Fibroblast of the conjunctiva (primary cell): Measurements from ENCODE around the gene PHF3.
"Not testable (repeated sequence)": the region's sequence is repeated elsewhere in the genome, so short reads cannot be mapped to it uniquely, and the experiment has no call there.

Experiments
- DNase-seq: peaks from one replicate; pipeline ENCODE4 v3.0.0-alpha.2; 2010; ENCODE audit warnings: low read depth

PHF3 gene

DNA sequence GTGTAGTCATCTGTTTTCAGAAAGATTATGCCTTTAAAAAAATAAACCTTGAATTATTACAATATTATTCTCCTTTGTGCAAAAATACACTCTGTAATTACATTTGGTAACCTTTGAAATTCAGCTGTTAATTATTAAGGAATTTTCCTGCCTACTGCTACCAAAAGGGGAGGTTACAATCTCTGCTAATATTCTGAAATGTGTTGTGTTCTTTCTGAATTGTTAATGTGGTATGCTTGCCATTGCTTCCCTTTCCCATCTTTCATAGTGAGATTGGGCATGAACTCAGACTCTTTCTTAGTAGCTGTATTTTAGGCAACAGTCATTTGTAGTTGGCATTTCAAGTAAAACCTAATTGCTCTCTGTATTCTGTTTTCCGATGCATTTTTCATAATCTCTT lies 73.0 kb downstream of the PHF3 start:
- DNase-seq = no peak

DNA sequence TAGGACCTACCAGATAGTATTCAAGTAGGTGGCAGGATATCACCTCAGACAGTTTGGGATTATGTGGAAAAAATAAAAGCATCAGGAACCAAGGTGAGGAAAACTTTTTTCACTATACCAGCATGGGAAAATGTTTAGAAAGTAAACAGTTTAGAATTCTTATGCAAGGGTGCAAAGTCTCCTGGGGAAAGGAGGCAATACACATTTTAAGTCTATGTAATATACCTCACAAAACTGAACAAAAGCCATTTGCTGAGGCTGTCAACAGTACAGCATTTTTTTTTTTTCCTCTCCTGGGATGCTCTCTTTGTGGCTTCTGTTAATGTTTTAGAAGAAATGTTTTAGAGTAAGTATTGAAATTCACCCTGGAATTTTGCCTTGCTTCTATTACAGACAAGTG lies 73.5 kb downstream of the PHF3 start:
- DNase-seq = no peak

GRCh38 chr6:63713332-63713731 lies 77.7 kb downstream of the PHF3 start:
- no peak for DNase-seq

DNA sequence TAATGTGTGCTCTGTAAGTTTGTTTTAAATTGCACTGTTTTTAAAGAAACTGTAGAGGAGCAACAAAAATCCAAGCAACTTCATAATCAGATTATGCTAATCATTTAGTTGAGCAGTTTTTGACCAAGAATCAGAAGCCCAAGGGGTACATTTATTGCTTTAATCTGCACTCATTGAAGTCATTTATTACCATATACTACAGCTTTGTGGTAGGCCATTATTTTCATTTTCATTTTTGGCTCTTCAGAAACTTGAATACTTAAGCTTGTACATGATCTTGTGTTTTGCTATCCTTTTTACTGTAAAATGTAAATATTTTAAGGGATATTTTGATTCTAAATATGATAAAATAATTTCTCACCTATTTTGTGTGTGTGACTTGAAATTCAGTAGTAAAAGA lies 78.5 kb downstream of the PHF3 start:
- no peak for DNase-seq

GRCh38 chr6:63716169-63716568 lies 80.6 kb downstream of the PHF3 start:
- no peak for DNase-seq

DNA sequence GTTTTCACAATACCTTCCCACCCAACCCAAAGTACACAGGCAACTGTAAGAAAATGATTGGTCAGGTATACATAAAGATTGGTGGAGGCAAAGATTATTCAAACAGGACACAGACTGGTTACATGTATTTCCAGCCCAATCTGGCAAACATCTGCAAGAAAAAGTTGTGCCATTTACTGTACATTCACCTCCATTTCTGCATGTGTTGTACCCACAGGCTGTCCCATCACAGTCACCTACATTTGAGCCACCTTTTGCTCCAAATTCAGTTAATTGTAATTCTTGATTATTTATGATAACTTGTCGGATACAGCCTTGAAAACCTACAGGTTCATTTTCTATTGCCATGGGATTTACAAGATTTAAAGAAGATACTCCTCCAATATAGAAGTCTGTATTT lies 85.6 kb downstream of the PHF3 start:
- DNase-seq = no peak

GRCh38 chr6:63724721-63725120 lies 89.1 kb downstream of the PHF3 start:
- no peak for DNase-seq

DNA sequence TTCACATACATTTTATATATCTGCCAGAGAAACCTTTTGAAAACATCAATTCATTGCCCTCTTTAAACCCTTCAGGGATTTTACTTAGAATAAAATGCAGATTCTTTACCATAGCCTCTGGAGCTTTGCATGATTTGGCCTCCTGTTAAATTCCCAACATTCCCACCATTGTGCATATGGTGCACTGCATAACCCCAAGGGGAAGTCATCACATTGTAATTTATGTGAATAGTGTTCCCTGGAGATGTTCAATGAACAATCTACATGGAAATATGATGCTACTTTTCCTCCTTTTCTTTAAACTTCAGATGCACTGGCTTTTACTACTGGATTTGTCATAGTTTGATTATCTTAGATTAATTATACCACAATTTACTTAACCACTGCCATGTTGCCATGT lies 94.7 kb downstream of the PHF3 start:
- no peak for DNase-seq

DNA sequence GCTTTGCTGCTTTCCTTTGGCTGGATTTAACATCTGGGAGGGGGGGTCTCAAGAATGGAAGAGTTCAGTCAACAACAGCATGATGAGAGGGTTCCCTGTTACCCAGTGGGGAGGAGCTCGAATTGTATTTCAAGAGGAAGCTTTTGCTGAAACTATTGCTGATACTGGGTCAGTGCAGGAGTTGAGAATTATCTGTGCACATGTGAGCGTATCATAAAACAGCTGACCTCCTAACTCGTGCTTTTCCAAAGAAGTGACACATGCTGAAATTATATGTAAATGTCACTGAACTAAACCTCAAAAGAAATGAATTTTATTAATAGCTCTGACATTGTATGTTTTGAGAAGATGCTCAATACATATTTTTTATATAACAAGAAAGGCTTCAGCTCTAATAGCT lies 96.3 kb downstream of the PHF3 start:
- no peak for DNase-seq

- no peak for DNase-seq
Observed at GRCh38 chr6:63732336-63732735, 96.7 kb downstream of the PHF3 start.

- no peak for DNase-seq
Observed at GRCh38 chr6:63734923-63735322, 99.3 kb downstream of the PHF3 start.

DNA sequence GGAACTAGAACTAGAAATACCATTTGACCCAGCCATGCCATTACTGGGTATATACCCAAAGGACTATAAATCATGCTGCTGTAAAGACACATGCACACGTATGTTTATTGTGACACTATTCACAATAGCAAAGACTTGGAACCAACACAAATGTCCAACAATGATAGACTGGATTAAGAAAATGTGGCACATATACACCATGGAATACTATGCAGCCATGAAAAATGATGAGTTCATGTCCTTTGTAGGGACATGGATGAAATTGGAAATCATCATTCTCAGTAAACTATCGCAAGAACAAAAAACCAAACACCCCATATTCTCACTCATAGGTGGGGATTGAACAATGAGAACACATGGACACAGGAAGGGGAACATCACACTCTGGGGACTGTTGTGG lies 102.6 kb downstream of the PHF3 start:
- DNase-seq = not testable (repeated sequence)

- no peak for DNase-seq
Observed at GRCh38 chr6:63739094-63739687, 103.6 kb downstream of the PHF3 start.

- peak; percentile 36 for DNase-seq
Observed at GRCh38 chr6:63740709-63741108, 105.1 kb downstream of the PHF3 start.

DNA sequence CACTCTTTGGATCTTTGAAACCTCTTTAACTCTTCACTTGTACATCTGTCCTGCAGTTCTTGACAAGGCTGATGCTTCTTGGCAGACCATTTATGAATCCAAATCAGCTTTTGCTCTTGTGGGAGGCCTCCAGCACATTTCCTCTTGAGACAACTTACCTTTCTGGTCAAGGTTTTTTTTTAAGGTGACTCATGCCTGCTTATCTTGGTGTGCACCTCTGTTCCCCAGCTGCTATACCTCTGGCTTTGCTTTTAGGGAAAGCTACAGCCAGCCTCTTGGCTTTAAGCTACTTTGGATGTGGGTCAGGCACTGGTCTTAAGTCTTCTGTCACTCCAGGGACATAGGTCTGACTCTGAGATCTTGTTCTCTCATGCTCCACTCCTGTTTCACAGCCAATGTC lies 106.5 kb downstream of the PHF3 start:
- DNase-seq = no peak

DNA sequence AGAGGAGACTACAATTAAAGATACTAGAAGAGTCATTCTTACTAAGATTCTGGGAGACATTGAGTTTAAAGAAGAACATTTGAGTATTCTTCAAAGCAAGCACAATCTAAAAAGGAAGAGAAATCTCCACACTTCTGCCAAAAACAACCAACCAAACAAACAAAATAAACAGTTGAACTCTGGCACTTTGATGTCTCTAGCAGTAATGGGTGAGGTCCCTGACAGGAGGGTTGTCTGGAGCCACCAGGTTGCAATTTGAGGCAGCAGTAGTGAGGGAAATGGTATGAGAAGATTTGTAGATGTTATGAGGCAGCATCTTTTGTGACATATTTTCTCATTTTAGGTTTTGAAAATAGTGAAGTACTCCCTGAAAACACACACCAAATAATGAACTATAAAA lies 108.1 kb downstream of the PHF3 start:
- no peak for DNase-seq

DNA sequence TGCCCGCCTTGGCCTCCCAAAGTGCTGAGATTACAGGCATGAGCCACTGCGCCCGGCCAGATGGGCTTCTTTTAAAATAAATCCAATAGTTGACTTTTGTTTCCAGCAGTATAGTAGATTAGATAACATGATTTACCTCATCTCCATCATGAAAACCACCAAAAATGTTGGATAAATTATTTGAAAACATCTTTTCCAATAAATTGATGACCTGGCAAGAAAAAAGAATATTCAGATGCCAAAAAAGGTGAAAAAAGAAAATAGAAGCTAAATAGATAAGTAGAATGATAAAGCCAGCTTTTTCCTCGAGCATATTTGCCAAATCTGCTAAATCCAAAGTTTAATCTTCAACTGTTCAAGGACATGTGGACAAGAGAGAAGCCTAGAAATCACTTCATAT lies 109.2 kb downstream of the PHF3 start:
- no peak for DNase-seq

DNA sequence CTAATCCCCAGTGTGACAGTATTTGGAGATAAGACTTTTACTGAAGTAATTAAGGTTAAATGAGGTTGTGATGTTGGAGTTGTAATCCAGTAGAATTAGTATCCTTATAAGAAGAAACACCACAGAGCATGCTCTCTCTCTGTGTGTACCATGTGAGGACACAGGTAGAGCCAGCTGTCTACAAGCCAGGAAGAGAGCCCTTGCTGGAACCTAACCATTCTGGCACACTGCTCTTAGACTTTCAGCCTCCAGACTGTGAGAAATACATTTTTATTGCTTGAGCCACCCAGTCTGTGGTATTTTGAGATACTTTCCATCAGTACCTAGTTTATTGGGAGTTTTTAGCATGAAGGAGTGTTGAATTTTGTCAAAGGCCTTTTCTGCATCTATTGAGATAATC lies 110.2 kb downstream of the PHF3 start:
- no peak for DNase-seq

- DNase-seq = no peak
Observed at GRCh38 chr6:63750400-63750799, 114.8 kb downstream of the PHF3 start.

GRCh38 chr6:63757275-63757674 lies 121.7 kb downstream of the PHF3 start:
- not testable (repeated sequence) for DNase-seq

- no peak for DNase-seq
Observed at GRCh38 chr6:63757826-63758225, 122.2 kb downstream of the PHF3 start.

DNA sequence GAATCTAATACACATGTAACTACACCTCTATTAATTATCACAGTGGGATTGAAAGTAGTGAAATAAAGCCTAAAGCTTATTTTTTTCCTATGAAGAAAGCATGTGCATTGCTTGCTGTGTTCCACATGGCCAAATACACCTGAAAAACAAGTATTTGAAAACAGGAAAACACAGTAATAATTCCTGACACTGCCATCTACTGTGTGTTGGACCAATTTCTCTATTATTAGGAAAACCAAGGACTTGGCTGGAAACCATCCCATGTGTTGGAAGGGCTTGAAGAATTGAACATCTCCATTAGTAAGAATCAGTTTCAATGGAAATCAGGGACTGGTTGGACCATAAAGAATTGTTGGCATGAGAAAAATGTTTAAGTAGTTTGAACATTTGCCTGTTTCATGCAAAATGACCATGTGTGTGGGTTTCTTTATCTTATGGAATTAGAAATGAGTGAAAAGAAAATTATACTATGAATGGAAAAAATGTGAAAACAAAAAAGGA lies 124.1 kb downstream of the PHF3 start:
- DNase-seq = no peak

- DNase-seq = no peak
Observed at GRCh38 chr6:63760199-63760598, 124.6 kb downstream of the PHF3 start.

DNA sequence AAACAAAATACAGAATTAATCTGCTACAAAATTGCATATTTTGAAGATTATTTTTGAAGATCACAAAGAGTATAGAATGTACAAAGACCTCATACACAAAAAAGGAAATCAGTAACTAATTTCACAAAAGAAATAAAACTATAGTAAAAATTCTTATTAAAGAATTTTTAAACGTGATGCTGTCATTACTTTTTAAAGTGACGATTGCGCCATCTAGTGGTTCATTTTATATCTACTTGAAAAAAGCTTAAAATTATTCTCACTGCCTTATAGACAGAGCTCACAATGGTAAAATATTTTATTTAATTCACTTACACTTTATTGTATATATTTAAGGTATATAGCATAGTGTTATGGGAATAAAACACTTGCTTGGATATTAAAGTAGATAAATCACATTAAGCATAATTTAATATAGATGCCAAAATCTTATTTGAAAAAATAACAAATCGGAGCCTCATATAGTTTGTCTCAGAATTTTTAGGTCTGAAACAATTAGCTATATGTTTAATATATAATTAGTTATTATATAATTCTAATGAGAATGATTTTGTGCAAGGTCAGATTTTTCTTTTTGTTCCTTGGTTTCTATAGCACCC lies 128.8 kb downstream of the PHF3 start:
- peak; percentile 12 for DNase-seq
